Fibroblast of villous mesenchyme (primary cell): ENCODE results near the gene SMPD2. TPM values are rescaled to one million over a fixed set of nuclear protein-coding genes. Genes with fewer than 3 reads are reported as not detected.

ENCODE experiments used
- DNase-seq: peaks from one replicate; pipeline ENCODE4 v3.0.0-alpha.2; 2010; ENCODE audit warnings: low read depth
- H3K4me3 ChIP-seq: 2 replicates; pipeline ENCODE4 v1.5.1; 2011; ENCODE audit warnings: low read depth, mild to moderate bottlenecking, low read length
- CTCF ChIP-seq: IDR thresholded peaks from 2 replicates; pipeline ENCODE4 v1.5.1; 2012; ENCODE audit warnings: low read depth, mild to moderate bottlenecking, low read length; ENCODE audit not compliant: insufficient read depth
- total RNA-seq: library from RNA; depleted of rRNA; stranded (reverse); fragments of >200 nt; gene quantifications from 2 replicates; pipeline ENCODE4 v1.2.3, GENCODE V29; 2012

Gene SMPD2
- total RNA-seq, 1 donor, result 7.3 TPM

GRCh38 chr6:109484122-109484521 is 43.6 kb downstream of the SMPD2 start:
- TF ChIP-seq CTCF, result no peak
- DNase-seq, result no peak
- H3K4me3 ChIP-seq, result no peak overlapping the region

- no peak for TF ChIP-seq CTCF
- DNase-seq, result no peak
- H3K4me3 ChIP-seq, result no peak overlapping the region
Measured at GRCh38 chr6:109485266-109485935, 44.9 kb downstream of the SMPD2 start.

- no peak for TF ChIP-seq CTCF
- no peak for DNase-seq
Measured at GRCh38 chr6:109486068-109486467, 45.5 kb downstream of the SMPD2 start.

GRCh38 chr6:109488001-109488400 is 47.5 kb downstream of the SMPD2 start:
- DNase-seq, result no peak
- no peak for TF ChIP-seq CTCF
- H3K4me3 ChIP-seq, result no peak overlapping the region

More at GRCh38 chr6:109486068-109486467, 45.5 kb downstream of the SMPD2 start:
- H3K4me3 ChIP-seq, result no peak overlapping the region

GRCh38 chr6:109490713-109491112 is 50.2 kb downstream of the SMPD2 start:
- DNase-seq, result no peak
- H3K4me3 ChIP-seq, result no peak overlapping the region
- TF ChIP-seq CTCF, result no peak

- DNase-seq, result no peak
- TF ChIP-seq CTCF, result no peak
- no peak overlapping the region for H3K4me3 ChIP-seq
Measured at GRCh38 chr6:109491207-109491938, 50.8 kb downstream of the SMPD2 start.

Other genes starting within 250 kb of the SMPD2 start
- gene CD164, start 58.3 kb upstream of the SMPD2 start, total RNA-seq, result 131 and 167 TPM in 2 replicates
- gene PPIL6, start 96 bp upstream of the SMPD2 start, total RNA-seq, result 0.97 and 1.7 TPM in 2 replicates
- gene MICAL1, start 15.0 kb downstream of the SMPD2 start, total RNA-seq, result 54.1 and 55.3 TPM in 2 replicates
- gene ZBTB24, start 42.5 kb downstream of the SMPD2 start, total RNA-seq, result 8.1 and 10.4 TPM in 2 replicates